ENCODE measurements around the gene ANTXR1. TPM values are rescaled to one million over a fixed set of nuclear protein-coding genes. Genes with fewer than 3 reads are reported as not detected.
A peak's percentile ranks its signal among the peaks of the same experiment; 100 is the strongest.

Gene ANTXR1
- total RNA-seq, 1 donor from 2014 or later = 81.2 TPM

- H3K27me3 ChIP-seq = no peaks in the 10 kb centered on the region
- no peak overlapping the region for H3K4me3 ChIP-seq
- intact Hi-C loops (cut with DNase I) = no loop called here
- H3K4me1 ChIP-seq = peaks cover 5% of the 10 kb centered on the region
- no peak for DNase-seq
- no peak for TF ChIP-seq CTCF (IDR thresholded peaks at IDR 0.05)
- no peaks in the 10 kb centered on the region for H3K36me3 ChIP-seq
- H3K27ac ChIP-seq = no peak overlapping the region
- no peaks in the 10 kb centered on the region for H3K9me3 ChIP-seq
- peak; percentile 78 for ATAC-seq
Observed at GRCh38 chr2:69271831-69272257, 258.9 kb downstream of the ANTXR1 start.

GRCh38 chr2:69272803-69273471 is 260.0 kb downstream of the ANTXR1 start:
- no peak overlapping the region for H3K27ac ChIP-seq
- peak; percentile 96 for ATAC-seq
- H3K36me3 ChIP-seq = no peaks in the 10 kb centered on the region
- H3K4me1 ChIP-seq = peaks cover 5% of the 10 kb centered on the region
- no peak overlapping the region for H3K4me3 ChIP-seq
- peak; percentile 66 for DNase-seq
- peak; percentile 7 for TF ChIP-seq CTCF (IDR thresholded peaks at IDR 0.05)
- intact Hi-C loops (cut with DNase I) = no loop called here
- H3K9me3 ChIP-seq = no peaks in the 10 kb centered on the region
- no peaks in the 10 kb centered on the region for H3K27me3 ChIP-seq

- Histone ChIP-seq H3K9me3 (no peaks in the 10 kb centered on the region), H3K4me3 (no peak overlapping the region), H3K4me1 (peaks cover 5% of the 10 kb centered on the region), H3K36me3 (no peaks in the 10 kb centered on the region), H3K27ac (no peak overlapping the region), H3K27me3 (no peaks in the 10 kb centered on the region)
- intact Hi-C loops (cut with DNase I) = no loop called here
- TF ChIP-seq CTCF (IDR thresholded peaks at IDR 0.05) = no peak
- DNase-seq (no peak), ATAC-seq (no peak)
Observed at GRCh38 chr2:69275490-69275889, 262.5 kb downstream of the ANTXR1 start.

GRCh38 chr2:69278366-69278765 is 265.4 kb downstream of the ANTXR1 start:
- Histone ChIP-seq H3K27me3 (no peaks in the 10 kb centered on the region), H3K4me1 (no peaks in the 10 kb centered on the region), H3K4me3 (no peak overlapping the region), H3K27ac (no peak overlapping the region), H3K36me3 (no peaks in the 10 kb centered on the region), H3K9me3 (no peaks in the 10 kb centered on the region)
- DNase-seq (no peak), ATAC-seq (no peak)
- TF ChIP-seq CTCF (IDR thresholded peaks at IDR 0.05) = no peak
- intact Hi-C loops (cut with DNase I) = no loop called here

- TF ChIP-seq CTCF (IDR thresholded peaks at IDR 0.05) = no peak
- Histone ChIP-seq H3K9me3 (no peaks in the 10 kb centered on the region), H3K27me3 (no peaks in the 10 kb centered on the region), H3K36me3 (no peaks in the 10 kb centered on the region), H3K4me3 (no peak overlapping the region), H3K4me1 (no peaks in the 10 kb centered on the region), H3K27ac (no peak overlapping the region)
- intact Hi-C loops (cut with DNase I) = no loop called here
- ATAC-seq (no peak), DNase-seq (no peak)
Observed at GRCh38 chr2:69279211-69279610, 266.2 kb downstream of the ANTXR1 start.
